ENCODE data around the gene HHLA2.

Gene HHLA2

GRCh38 chr3:108409800-108410178 is 113.4 kb downstream of the HHLA2 start:
- no peak overlapping the region for H3K4me3 ChIP-seq (ENCODE audit: low read depth in 1 of 2, low read length in 1 of 2)
- no peak overlapping the region for H3K27ac ChIP-seq
- H3K27me3 ChIP-seq = no peaks in the 10 kb centered on the region
- peaks cover 0 to 9% of the 10 kb centered on the region in 2 experiments for H3K4me1 ChIP-seq (ENCODE audit: control insufficient read depth in 1 of 2, insufficient read depth in 1 of 2, low read depth in 1 of 2, low read length in 1 of 2)
- no peaks in the 10 kb centered on the region for H3K9me3 ChIP-seq
- no peaks in the 10 kb centered on the region for H3K36me3 ChIP-seq
- no peak for TF ChIP-seq CTCF (IDR thresholded peaks at IDR 0.05)

- Histone ChIP-seq H3K27ac (no peak overlapping the region), H3K9me3 (no peaks in the 10 kb centered on the region), H3K4me1 (ENCODE audit: control insufficient read depth in 1 of 2, insufficient read depth in 1 of 2, low read depth in 1 of 2, low read length in 1 of 2) (peaks cover 0 to 9% of the 10 kb centered on the region in 2 experiments), H3K27me3 (no peaks in the 10 kb centered on the region), H3K36me3 (no peaks in the 10 kb centered on the region), H3K4me3 (ENCODE audit: low read depth in 1 of 2, low read length in 1 of 2) (no peak overlapping the region)
- TF ChIP-seq CTCF (IDR thresholded peaks at IDR 0.05) = no peak
Observed at GRCh38 chr3:108410531-108410984, 114.2 kb downstream of the HHLA2 start.

GRCh38 chr3:108412121-108412750 is 115.9 kb downstream of the HHLA2 start:
- Histone ChIP-seq H3K4me3 (ENCODE audit: low read depth in 1 of 2, low read length in 1 of 2) (no peak overlapping the region), H3K27me3 (no peaks in the 10 kb centered on the region), H3K4me1 (ENCODE audit: control insufficient read depth in 1 of 2, insufficient read depth in 1 of 2, low read depth in 1 of 2, low read length in 1 of 2) (no peaks in the 10 kb centered on the region), H3K9me3 (no peaks in the 10 kb centered on the region), H3K27ac (no peak overlapping the region), H3K36me3 (no peaks in the 10 kb centered on the region)
- no peak for TF ChIP-seq CTCF (IDR thresholded peaks at IDR 0.05)

- Histone ChIP-seq H3K36me3 (no peaks in the 10 kb centered on the region), H3K4me3 (ENCODE audit: low read depth in 1 of 2, low read length in 1 of 2) (no peak overlapping the region), H3K9me3 (no peaks in the 10 kb centered on the region), H3K4me1 (ENCODE audit: control insufficient read depth in 1 of 2, insufficient read depth in 1 of 2, low read depth in 1 of 2, low read length in 1 of 2) (no peaks in the 10 kb centered on the region), H3K27me3 (no peaks in the 10 kb centered on the region), H3K27ac (no peak overlapping the region)
- TF ChIP-seq CTCF (IDR thresholded peaks at IDR 0.05) = no peak
Observed at GRCh38 chr3:108414007-108414406, 117.7 kb downstream of the HHLA2 start.

GRCh38 chr3:108415661-108416060 is 119.3 kb downstream of the HHLA2 start:
- H3K4me1 ChIP-seq (ENCODE audit: control insufficient read depth in 1 of 2, insufficient read depth in 1 of 2, low read depth in 1 of 2, low read length in 1 of 2) = no peaks in the 10 kb centered on the region
- no peak overlapping the region for H3K27ac ChIP-seq
- no peak overlapping the region for H3K4me3 ChIP-seq (ENCODE audit: low read depth in 1 of 2, low read length in 1 of 2)
- no peaks in the 10 kb centered on the region for H3K27me3 ChIP-seq
- no peaks in the 10 kb centered on the region for H3K36me3 ChIP-seq
- no peak for TF ChIP-seq CTCF (IDR thresholded peaks at IDR 0.05)
- no peaks in the 10 kb centered on the region for H3K9me3 ChIP-seq
